GM10266 (cell line): ENCODE measurements around the gene ASIC2.

Source experiments
- DNase-seq: peaks from one replicate; pipeline ENCODE4 v3.0.0; 2012; ENCODE audit errors: extremely low spot score
- TF ChIP-seq, protein P1 (sequence below): IDR thresholded peaks from 2 replicates; pipeline ENCODE4 v1.5.1; 2012; ENCODE audit warnings: mild to moderate bottlenecking, low read depth; ENCODE audit not compliant: control insufficient read depth, insufficient read depth; ENCODE audit errors: missing control alignments

ASIC2 gene

GRCh38 chr17:33234233-33234632, 58.9 kb downstream of the ASIC2 start:
- TF ChIP-seq, protein P1, sequence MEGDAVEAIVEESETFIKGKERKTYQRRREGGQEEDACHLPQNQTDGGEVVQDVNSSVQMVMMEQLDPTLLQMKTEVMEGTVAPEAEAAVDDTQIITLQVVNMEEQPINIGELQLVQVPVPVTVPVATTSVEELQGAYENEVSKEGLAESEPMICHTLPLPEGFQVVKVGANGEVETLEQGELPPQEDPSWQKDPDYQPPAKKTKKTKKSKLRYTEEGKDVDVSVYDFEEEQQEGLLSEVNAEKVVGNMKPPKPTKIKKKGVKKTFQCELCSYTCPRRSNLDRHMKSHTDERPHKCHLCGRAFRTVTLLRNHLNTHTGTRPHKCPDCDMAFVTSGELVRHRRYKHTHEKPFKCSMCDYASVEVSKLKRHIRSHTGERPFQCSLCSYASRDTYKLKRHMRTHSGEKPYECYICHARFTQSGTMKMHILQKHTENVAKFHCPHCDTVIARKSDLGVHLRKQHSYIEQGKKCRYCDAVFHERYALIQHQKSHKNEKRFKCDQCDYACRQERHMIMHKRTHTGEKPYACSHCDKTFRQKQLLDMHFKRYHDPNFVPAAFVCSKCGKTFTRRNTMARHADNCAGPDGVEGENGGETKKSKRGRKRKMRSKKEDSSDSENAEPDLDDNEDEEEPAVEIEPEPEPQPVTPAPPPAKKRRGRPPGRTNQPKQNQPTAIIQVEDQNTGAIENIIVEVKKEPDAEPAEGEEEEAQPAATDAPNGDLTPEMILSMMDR, result no peak
- DNase-seq, result no peak

GRCh38 chr17:33233811-33234177, 59.3 kb downstream of the ASIC2 start:
- no peak for DNase-seq
- TF ChIP-seq, protein P1, result no peak

GRCh38 chr17:33229499-33229898, 63.6 kb downstream of the ASIC2 start:
- no peak for DNase-seq
- TF ChIP-seq, protein P1, result no peak

DNA sequence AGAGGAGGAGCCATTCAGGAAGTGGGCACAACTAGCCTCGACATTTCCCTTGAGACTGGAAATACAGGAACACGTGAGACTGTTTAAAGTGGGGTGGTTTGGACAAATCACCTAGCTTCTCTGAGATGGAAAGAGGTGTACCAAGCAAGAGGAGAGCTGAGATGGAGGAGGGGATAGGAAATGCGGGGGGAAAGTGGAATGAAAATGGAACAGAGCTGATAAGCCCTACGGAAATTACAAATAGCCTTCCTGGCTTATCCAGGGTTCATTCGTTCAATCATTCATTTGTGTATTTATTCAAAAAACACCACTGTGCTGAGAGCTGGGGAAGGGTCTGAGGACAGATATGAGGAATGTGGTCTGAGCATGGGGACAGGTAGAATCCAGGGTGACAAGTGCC, 64.1 kb downstream of the ASIC2 start:
- TF ChIP-seq, protein P1, result no peak
- no peak for DNase-seq

DNA sequence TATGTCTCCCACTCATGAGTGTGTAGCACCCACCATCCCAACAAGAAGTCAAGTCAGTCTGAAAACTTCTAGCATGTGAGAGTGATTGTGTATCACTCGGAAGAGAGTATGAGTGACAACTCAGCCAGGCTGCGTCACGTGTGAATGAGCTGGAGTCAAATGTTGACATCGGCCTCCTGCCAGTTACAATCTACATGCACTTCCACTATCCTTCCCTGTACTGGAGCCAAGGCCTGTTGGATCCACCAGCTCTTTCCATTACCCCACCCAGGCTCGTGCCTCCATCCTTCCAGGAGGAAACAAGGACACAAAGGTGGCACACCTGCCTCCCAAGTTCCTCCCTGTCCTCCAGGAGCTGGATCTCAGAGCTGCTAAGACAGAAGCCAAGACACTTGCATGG, 64.5 kb downstream of the ASIC2 start:
- TF ChIP-seq, protein P1, result no peak
- no peak for DNase-seq

- DNase-seq, result no peak
- TF ChIP-seq, protein P1, result no peak
Measured at GRCh38 chr17:33227911-33228310, 65.2 kb downstream of the ASIC2 start.

DNA sequence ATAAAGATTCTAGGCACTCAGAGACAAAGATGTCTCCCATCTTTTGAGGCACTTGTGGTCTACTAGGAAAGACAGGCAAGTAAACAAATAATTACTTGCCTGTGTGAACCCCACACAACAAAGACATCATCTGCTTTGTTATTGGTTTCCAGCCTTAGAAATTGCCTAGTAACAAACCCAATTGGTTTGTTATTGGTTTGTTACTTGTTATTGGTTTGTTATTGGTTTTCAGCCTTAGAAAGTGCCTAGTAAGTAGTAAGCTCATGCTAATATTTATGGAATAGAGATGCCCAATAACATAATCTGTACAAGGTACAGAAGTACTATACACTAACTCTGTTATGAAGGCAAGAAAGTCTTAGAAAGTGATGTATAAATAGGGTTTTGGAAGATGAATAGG, 67.1 kb downstream of the ASIC2 start:
- TF ChIP-seq, protein P1, result no peak
- no peak for DNase-seq
